GM19099 (cell line): ENCODE results near the gene SULT1A2.

Experiments
- POLR2A ChIP-seq: IDR thresholded peaks from 3 replicates; pipeline ENCODE4 v1.6.1; 2011; ENCODE audit warnings: low read depth; ENCODE audit not compliant: insufficient read length; ENCODE audit errors: extremely low read depth

The SULT1A2 gene

DNA sequence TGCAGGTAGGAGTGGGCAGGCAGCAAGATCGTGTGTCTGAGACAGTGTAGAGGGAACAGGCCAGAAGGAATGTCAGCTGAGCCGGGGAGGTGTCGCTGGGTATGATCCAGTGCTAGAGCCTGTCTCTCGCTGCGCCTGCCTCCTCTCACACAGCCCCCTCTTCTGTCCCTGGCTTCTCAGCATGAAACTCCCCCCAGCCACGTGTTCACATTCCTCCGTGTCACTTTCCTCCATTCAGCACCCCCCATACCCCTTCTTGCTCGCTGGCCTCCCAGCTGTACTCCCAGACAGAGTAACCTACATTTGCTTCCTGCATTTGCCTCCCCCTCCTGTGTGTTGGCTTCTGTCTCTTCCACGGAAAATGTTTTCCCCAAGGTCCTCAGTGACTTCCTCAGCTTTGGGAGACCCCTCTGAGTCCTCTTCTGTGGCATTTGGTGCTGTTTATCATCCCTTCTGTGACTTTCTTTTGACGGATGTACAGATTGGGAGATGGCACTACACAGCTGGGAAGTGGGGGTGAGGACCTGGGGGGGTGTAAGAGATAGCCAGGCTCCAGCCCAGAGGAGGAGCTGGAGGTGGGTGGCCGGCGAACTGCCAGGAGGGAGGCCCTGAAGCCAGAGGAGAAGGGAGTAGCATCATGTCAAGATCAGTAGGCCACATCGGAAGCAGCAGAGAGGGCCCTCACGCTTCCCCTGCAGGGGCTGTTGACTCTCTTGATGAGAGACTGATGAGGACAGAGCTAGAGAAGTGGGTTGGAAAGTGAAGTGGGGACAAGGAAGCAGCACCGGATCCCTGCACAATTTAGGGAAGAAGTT is 23.9 kb downstream of the SULT1A2 start:
- TF ChIP-seq POLR2A: no peak

DNA sequence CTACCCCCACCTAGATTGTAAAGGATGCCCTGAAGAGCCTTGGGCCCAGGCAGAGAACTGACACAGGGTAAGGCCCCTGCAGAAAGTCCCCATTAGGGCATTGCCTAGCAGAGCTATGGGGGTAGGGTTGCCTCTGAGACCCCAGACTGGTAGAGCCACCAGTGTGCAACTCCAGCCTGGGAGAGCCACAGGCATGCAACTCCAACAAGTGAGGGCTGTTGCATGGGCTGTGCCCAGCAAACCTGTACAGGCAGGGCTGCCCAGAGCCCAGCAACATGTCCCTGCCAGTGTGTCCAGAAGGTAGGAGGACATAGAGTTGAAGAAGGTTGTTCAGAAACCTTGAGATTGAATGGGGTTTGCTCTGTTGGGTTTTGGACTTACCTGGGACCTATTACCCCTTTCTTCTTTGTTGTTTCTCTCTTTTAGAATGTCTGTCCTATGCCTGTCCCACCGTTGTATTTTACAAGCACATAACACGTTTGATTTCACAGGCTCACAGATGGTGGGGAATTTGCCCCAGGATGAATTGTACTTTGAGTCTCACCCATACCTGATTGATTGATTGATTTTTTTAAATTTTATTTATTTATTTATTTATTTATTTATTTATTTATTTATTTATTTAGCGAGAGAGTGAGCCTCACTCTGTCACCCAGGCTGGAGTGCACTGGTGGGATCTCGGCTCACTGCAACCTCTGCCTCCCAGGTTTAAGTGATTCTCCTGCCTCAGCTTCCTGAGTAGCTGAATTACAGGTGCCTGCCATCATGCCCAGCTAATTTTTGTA is 26.7 kb downstream of the SULT1A2 start:
- no peak for TF ChIP-seq POLR2A

DNA sequence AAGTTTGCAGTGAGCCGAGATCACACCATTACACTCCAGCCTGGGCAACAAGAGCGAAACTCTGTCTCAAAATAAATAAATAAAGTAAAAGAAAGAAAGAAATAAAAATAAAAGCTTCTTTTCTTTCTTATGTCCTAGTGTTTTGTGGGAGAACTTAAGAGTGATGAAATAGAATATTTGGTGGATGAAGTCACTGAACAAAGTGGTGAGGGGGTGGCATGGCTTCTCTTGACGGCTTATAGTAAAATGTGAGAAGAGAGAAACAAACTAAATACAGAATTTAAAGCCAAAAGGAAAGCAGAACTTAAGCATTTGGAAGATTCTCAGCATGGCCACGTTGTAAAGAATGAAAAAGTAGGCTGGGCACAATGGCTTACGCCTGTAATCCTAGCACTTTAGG is 27.8 kb downstream of the SULT1A2 start:
- no peak for TF ChIP-seq POLR2A

- no peak for TF ChIP-seq POLR2A
These were observed 29.6 kb downstream of the SULT1A2 start for GRCh38 chr16:28567292-28567691.

DNA sequence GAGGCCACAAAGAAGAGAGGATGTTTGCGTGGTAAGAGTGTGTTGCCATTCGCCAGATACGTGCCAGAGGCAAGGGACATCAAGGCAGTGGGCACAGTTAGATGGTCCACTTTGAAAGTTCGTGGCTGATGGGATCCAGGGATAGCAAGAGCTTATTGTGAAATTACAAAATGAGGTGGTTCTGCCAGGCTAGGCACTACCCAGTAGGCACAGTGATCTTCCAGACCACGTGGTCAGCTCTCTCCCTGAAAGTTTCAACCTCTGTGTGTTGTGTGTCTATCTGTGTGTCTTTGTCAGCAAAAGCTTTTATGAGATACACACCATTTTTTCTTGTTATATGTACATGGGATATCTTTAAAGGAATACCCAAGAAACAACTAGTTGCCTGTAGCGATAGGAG is 33.6 kb downstream of the SULT1A2 start:
- TF ChIP-seq POLR2A: no peak

GRCh38 chr16:28562199-28562598 is 34.7 kb downstream of the SULT1A2 start:
- no peak for TF ChIP-seq POLR2A

DNA sequence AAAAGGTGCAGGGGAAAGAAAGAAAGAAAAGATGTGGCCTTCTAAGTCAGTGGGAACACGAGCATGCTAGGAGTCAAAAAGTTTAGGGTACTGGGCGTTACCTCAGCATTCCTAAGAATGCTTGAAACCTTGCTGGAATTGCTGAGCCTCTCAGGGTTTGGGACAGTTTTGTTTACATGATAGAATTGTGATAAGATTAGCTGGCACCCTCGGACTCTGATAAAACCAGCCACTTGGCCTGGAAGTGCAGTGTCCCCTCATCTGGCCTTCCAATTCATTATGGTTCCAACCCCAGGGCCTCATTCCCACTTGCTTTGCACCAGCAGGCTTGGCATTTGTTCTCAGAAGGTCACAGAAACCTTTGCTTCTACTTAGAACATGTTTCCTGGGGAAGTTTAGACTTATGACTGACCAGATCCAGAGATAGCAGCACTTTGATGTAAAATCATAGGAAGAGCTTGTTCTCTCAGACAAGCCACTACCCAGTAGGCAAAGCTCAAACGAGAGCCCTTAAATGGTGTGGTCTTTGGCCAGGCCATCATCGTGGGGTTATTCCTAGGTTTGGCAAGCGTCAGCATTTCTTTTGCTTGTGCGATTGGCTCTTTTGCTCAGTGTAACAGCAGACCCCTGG is 35.2 kb downstream of the SULT1A2 start:
- TF ChIP-seq POLR2A: no peak

DNA sequence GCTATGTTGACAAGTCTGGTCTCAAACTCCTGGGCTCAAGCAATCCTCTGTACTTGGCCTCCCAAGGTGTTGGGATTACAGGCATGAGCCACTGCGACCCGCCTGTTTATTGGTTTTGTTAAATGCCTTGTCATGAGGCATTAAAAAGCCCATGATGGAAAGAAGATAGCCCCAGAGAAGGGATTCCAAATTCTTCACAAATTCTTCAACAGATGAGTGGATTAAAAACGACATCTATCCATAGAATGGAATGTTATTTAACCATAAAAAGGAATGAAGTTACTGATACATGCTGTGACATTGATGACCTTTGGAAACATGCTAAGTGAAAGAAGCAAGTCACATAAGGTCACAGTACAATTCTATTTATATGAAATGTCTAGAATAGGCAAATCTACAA is 38.4 kb downstream of the SULT1A2 start:
- no peak for TF ChIP-seq POLR2A

DNA sequence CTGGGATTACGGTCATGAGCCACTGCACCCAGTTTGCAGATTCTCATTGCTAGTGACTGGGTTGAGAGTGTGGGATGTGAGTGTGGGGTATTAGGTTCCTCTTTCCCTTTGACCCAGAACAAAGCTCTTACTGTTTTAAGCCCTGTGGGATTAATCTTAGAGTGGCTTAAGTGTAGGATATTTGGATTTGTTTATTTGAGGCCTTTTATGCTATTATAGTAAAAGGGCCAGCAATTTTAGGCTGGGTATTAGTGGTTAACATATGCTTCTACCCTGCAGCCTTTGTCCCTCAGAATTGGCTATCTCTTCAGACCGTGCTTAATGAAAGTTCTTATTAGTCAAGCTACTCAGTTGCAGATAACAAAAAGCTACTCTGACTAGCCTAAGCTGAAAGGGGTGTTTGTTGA is 39.9 kb downstream of the SULT1A2 start:
- TF ChIP-seq POLR2A: no peak

GRCh38 chr16:28555561-28555960 is 41.3 kb downstream of the SULT1A2 start:
- no peak for TF ChIP-seq POLR2A

GRCh38 chr16:28554634-28555423 is 42.0 kb downstream of the SULT1A2 start:
- TF ChIP-seq POLR2A: no peak

GRCh38 chr16:28553776-28554633 is 42.8 kb downstream of the SULT1A2 start, which contains the start of gene SGF29:
Gene SGF29 (plus strand): TSS chr16:28553920. CDS start chr16:28581070, 27,150 bp downstream.
- peak; percentile 97 for TF ChIP-seq POLR2A

DNA sequence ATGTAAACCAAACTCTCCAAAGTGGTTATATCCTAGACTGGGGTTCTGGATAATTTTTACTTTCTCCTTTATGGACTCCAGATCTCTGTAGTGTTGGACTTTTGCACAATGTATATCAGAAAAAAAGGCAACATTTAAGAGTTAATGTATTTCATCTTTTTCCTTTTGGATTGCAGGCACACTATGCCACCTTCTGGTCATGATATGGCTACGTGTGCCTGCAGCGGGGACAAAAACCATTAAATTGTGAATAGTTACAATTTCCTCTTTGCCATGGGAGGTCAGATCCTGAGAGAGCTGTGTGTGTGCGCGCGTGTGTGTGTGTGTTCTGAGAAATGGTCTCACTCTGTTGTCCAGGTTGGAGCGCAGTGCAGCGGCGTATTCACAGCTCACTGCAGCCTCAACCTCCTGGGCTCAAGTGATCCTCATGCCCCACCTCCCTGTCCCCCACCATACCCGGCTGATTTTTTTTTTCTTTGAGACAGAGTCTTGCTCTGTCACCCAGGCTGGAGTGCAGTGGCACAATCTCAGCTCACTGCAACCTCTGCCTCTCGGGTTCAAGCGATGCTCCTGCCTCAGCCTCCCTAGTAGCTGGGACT is 47.5 kb downstream of the SULT1A2 start:
- TF ChIP-seq POLR2A: no peak
